ENCODE results near the gene TSNAXIP1. TPM values are rescaled to one million over a fixed set of nuclear protein-coding genes. Genes with fewer than 3 reads are reported as not detected.
"Not testable (repeated sequence)": the region's sequence is repeated elsewhere in the genome, so short reads cannot be mapped to it uniquely, and the experiment has no call there.

Gene TSNAXIP1
- total RNA-seq, 1 experiment from 2014 or later: 1.2 TPM

- Histone ChIP-seq H3K27ac (ENCODE audit: low read depth, low read length) (peak overlapping the region; percentile 0; the same call in 1 of the 2 replicates), H2AFZ (ENCODE audit: low read depth, low read length, poor library complexity, severe bottlenecking) (no peak overlapping the region), H3K9me3 (ENCODE audit: control insufficient read depth in 1 of 2, insufficient read depth in 1 of 2, low read depth in 1 of 2, low read length in 2 of 2) (no peaks in the 10 kb centered on the region), H3K27me3 (ENCODE audit: insufficient read depth, low read length) (no peaks in the 10 kb centered on the region), H4K20me1 (ENCODE audit: insufficient read depth) (peaks cover 4% of the 10 kb centered on the region; the same call in 1 of the 2 replicates), H3K36me3 (ENCODE audit: control insufficient read depth in 1 of 2, insufficient read depth in 2 of 2, low read length in 2 of 2) (peaks cover 13 to 35% of the 10 kb centered on the region in 2 experiments; a peak in 3 of 4 replicates), H3K4me2 (ENCODE audit: low read length) (peak overlapping the region; percentile 37), H3K9ac (ENCODE audit: low read length) (no peak overlapping the region), H3K4me1 (ENCODE audit: control insufficient read depth in 1 of 2, insufficient read depth in 2 of 2, low read length in 2 of 2) (peaks cover 8 to 54% of the 10 kb centered on the region in 2 experiments; a peak in 3 of 4 replicates), H3K79me2 (ENCODE audit: insufficient read depth, low read length) (peaks cover 82% of the 10 kb centered on the region), H3K4me3 (replicated peaks in 1 of 2; ENCODE audit: low read depth in 1 of 2, low read length in 2 of 2) (no peak overlapping the region), H3K9me2 (ENCODE audit: insufficient read depth) (no peaks in the 10 kb centered on the region)
- ATAC-seq: no peak
- CTCF ChIA-PET: interaction anchor here (1.1 to 1.9 kb wide), 2 partner anchors 47 to 190 kb away, joined by 4 to 12 read pairs; no protein-coding TSS in a partner anchor
- RAD21 ChIA-PET (ENCODE audit: low non-redundant PET in 1 of 2, low total read pairs in 2 of 2, uncharacterized antibody in 2 of 2, unreplicated experiment in 2 of 2): no interaction called here
- TF ChIP-seq SP1 (IDR thresholded peaks at IDR 0.05; ENCODE audit: low read depth): no peak
- TF ChIP-seq RAD21 (IDR thresholded peaks at IDR 0.05; ENCODE audit: low read depth): no peak
- no peak for TF ChIP-seq EZH2phosphoT487 (IDR thresholded peaks at IDR 0.05; ENCODE audit: borderline replicate concordance)
- no peak for TF ChIP-seq TCF7L2 (IDR thresholded peaks at IDR 0.05; ENCODE audit: borderline replicate concordance, extremely low read depth, insufficient read depth, insufficient read length)
- TF ChIP-seq YY1 (IDR thresholded peaks at IDR 0.05; ENCODE audit: extremely low read depth, insufficient replicate concordance, low read depth, low read length): no peak
- TF ChIP-seq MAX (IDR thresholded peaks at IDR 0.05): no peak
- TF ChIP-seq EGR1 (IDR thresholded peaks at IDR 0.05; ENCODE audit: low read depth): no peak
- no peak for TF ChIP-seq CTCF (IDR thresholded peaks at IDR 0.05 in 2 of 3, conservative IDR thresholded peaks at IDR 0.05 in 1 of 3; ENCODE audit: borderline replicate concordance in 1 of 3, insufficient read depth in 1 of 3, low read depth in 2 of 3, low read length in 2 of 3)
- no peak for TF ChIP-seq POLR2A (IDR thresholded peaks at IDR 0.05; ENCODE audit: borderline replicate concordance, extremely low read depth, insufficient read depth, insufficient read length)
- no peak for TF ChIP-seq EZH2 (IDR thresholded peaks at IDR 0.05)
- no peak for TF ChIP-seq ATF3 (IDR thresholded peaks at IDR 0.05)
- no peak for TF ChIP-seq ZNF274 (IDR thresholded peaks at IDR 0.05; ENCODE audit: low read depth, low read length)
- TF ChIP-seq SRF (IDR thresholded peaks at IDR 0.05; ENCODE audit: low read depth): no peak
- no peak for TF ChIP-seq ELF1 (IDR thresholded peaks at IDR 0.05; ENCODE audit: borderline replicate concordance, low read depth)
- intact Hi-C loops (cut with micrococcal nuclease): no loop called here
- DNase-seq (ENCODE audit: low read depth, low spot score): no peak
- POLR2A ChIA-PET: no interaction called here
- no TSS peak for BruUV-seq (replicated peaks)
Observed at GRCh38 chr16:67862623-67863583, 56.2 kb downstream of the TSNAXIP1 start.

GRCh38 chr16:67864044-67864443, 57.4 kb downstream of the TSNAXIP1 start:
- H2AFZ ChIP-seq (ENCODE audit: low read depth, low read length, poor library complexity, severe bottlenecking); H3K9ac ChIP-seq (ENCODE audit: low read length); H3K4me3 ChIP-seq (replicated peaks in 1 of 2; ENCODE audit: low read depth in 1 of 2, low read length in 2 of 2); H3K27ac ChIP-seq (ENCODE audit: low read depth, low read length); H3K9me2 ChIP-seq (ENCODE audit: insufficient read depth); BruUV-seq (replicated peaks); H3K27me3 ChIP-seq (ENCODE audit: insufficient read depth, low read length); H4K20me1 ChIP-seq (ENCODE audit: insufficient read depth); DNase-seq (ENCODE audit: low read depth, low spot score); H3K4me2 ChIP-seq (ENCODE audit: low read length); H3K9me3 ChIP-seq (ENCODE audit: control insufficient read depth in 1 of 2, insufficient read depth in 1 of 2, low read depth in 1 of 2, low read length in 2 of 2); RAD21 ChIA-PET (ENCODE audit: low non-redundant PET in 1 of 2, low total read pairs in 2 of 2, uncharacterized antibody in 2 of 2, unreplicated experiment in 2 of 2); ATAC-seq: not testable (repeated sequence)
- peaks cover 71% of the 10 kb centered on the region for H3K79me2 ChIP-seq (ENCODE audit: insufficient read depth, low read length)
- H3K4me1 ChIP-seq (ENCODE audit: control insufficient read depth in 1 of 2, insufficient read depth in 2 of 2, low read length in 2 of 2): peaks cover 8 to 45% of the 10 kb centered on the region in 2 experiments; a peak in 3 of 4 replicates
- intact Hi-C loops (cut with micrococcal nuclease): loop anchor here (2.0 kb wide), 1 partner anchor 191 kb away; no protein-coding TSS in a partner anchor
- POLR2A ChIA-PET: interaction anchor here (0.9 kb wide), 1 partner anchor 49 kb away, joined by 4 read pairs; no protein-coding TSS in a partner anchor
- CTCF ChIA-PET: interaction anchor here (1.1 to 2.1 kb wide), 3 partner anchors 48 to 191 kb away, joined by 4 to 15 read pairs (median 12); no protein-coding TSS in a partner anchor
- H3K36me3 ChIP-seq (ENCODE audit: control insufficient read depth in 1 of 2, insufficient read depth in 2 of 2, low read length in 2 of 2): peaks cover 22 to 39% of the 10 kb centered on the region in 2 experiments; a peak in 3 of 4 replicates
